SK-N-SH (cell line): ENCODE results near the gene COL5A1.

ENCODE experiments used
- CTCF ChIP-seq: fragments of 200-600 bp; sonication (generic); IDR thresholded peaks from 2 replicates; pipeline ENCODE4 v1.6.1; 2017; ENCODE audit warnings: antibody characterized with exemption, mild to moderate bottlenecking, moderate library complexity
- ELF1 ChIP-seq: IDR thresholded peaks from 2 replicates; pipeline ENCODE4 v1.4.0; 2012
- EP300 ChIP-seq, 2 experiments: IDR thresholded peaks; 2 replicates each; pipeline versions ENCODE4 v1.4.0 to v1.6.1; 2012; ENCODE audit warnings: borderline replicate concordance in 1 of 2, low read depth in 1 of 2, low read length in 1 of 2
- MAX ChIP-seq: IDR thresholded peaks from 2 replicates; pipeline ENCODE4 v1.4.0; 2012; ENCODE audit warnings: low read depth
- NRF1 ChIP-seq: IDR thresholded peaks from 2 replicates; pipeline ENCODE4 v1.6.1; 2012; ENCODE audit warnings: low read depth, mild to moderate bottlenecking, low read length
- RAD21 ChIP-seq: IDR thresholded peaks from 2 replicates; pipeline ENCODE4 v1.6.1; 2012; ENCODE audit warnings: mild to moderate bottlenecking, low read length
- REST ChIP-seq: IDR thresholded peaks from 2 replicates; pipeline ENCODE4 v1.6.1; 2012; ENCODE audit warnings: mild to moderate bottlenecking, low read depth, low read length, moderate library complexity
- RFX5 ChIP-seq: IDR thresholded peaks from 2 replicates; pipeline ENCODE4 v1.6.1; 2012; ENCODE audit warnings: mild to moderate bottlenecking, improper control_type of control experiment, low read length
- USF1 ChIP-seq: IDR thresholded peaks from 2 replicates; pipeline ENCODE4 v1.4.0; 2012; ENCODE audit warnings: low read depth, borderline replicate concordance

GRCh38 chr9:134884492-134884891, 242.9 kb downstream of the COL5A1 start:
- TF ChIP-seq NRF1, result no peak
- no peak for TF ChIP-seq CTCF
- TF ChIP-seq EP300 (IDR thresholded peaks at IDR 0.05; ENCODE audit: borderline replicate concordance in 1 of 2, low read depth in 1 of 2, low read length in 1 of 2), result no peak
- no peak for TF ChIP-seq RFX5
- no peak for TF ChIP-seq REST
- TF ChIP-seq ELF1, result no peak
- TF ChIP-seq RAD21, result no peak
- TF ChIP-seq MAX, result no peak
- no peak for TF ChIP-seq USF1
